ENCODE measurements around the gene SLC25A3. TPM values are rescaled to one million over a fixed set of nuclear protein-coding genes. Genes with fewer than 3 reads are reported as not detected.

Gene SLC25A3
- total RNA-seq, 1 donor from 2014 or later: 508 TPM

DNA sequence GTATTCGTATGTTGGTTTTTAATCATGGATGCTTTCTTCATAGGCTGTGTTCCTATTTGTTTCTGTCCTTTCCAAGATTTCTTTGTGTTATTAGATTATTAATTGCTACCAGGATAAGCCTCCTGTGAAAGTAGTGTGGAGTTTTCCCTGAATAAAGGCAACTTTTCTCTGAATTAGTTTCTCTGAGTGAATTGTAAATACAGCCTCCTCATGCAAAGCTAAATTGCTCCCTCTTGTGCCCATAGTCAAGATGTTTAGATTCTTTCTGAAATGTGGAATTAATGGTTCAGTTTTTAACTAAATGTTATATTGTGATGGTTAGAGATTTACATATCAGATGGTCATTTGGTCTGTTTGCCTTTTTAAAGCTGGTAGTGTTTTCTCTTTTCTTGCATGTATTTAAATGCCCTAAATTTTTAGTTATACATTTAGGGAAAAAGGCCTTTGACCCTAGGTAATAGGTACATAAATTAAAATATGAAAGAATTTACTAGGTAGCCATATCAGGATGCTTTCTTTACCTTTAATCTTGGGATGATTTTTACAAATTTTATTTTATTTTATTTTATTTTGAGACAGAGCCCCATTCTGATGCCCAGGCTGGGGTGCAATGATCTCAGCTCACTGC is 60.5 kb downstream of the SLC25A3 start:
- POLR2A ChIA-PET: interaction anchor here (0.5 to 1.4 kb wide), 3 partner anchors 22 to 61 kb away, joined by 3 to 6 read pairs (median 3); no protein-coding TSS in a partner anchor
- ATAC-seq (ENCODE audit: low read depth): peak; percentile 56
- no peak overlapping the region for H3K4me3 Mint-ChIP-seq

More for the DNA sequence above, 60.5 kb downstream of the SLC25A3 start:
- intact Hi-C loops (cut with micrococcal nuclease): loop anchor here (1.0 kb wide), 5 partner anchors 9 to 229 kb away; partner anchors contain the start of gene APAF1
- Mint-ChIP-seq H3K4me1 (no peaks in the 10 kb centered on the region), H3K27me3 (no peaks in the 10 kb centered on the region), H3K9me3 (no peaks in the 10 kb centered on the region), H3K27ac (no peak overlapping the region), H3K36me3 (ENCODE audit: low read depth) (peaks cover 54% of the 10 kb centered on the region)
- CTCF ChIA-PET: interaction anchor here (0.7 to 7.7 kb wide), 8 partner anchors 35 to 163 kb away, joined by 3 to 101 read pairs (median 4); no protein-coding TSS in a partner anchor
- TF ChIP-seq, protein P1, sequence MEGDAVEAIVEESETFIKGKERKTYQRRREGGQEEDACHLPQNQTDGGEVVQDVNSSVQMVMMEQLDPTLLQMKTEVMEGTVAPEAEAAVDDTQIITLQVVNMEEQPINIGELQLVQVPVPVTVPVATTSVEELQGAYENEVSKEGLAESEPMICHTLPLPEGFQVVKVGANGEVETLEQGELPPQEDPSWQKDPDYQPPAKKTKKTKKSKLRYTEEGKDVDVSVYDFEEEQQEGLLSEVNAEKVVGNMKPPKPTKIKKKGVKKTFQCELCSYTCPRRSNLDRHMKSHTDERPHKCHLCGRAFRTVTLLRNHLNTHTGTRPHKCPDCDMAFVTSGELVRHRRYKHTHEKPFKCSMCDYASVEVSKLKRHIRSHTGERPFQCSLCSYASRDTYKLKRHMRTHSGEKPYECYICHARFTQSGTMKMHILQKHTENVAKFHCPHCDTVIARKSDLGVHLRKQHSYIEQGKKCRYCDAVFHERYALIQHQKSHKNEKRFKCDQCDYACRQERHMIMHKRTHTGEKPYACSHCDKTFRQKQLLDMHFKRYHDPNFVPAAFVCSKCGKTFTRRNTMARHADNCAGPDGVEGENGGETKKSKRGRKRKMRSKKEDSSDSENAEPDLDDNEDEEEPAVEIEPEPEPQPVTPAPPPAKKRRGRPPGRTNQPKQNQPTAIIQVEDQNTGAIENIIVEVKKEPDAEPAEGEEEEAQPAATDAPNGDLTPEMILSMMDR (IDR thresholded peaks at IDR 0.05): peak; percentile 21
- no peak for DNase-seq

Other genes with a start within 250 kb of the SLC25A3 start
- 115 and 116 TPM in 2 replicates for gene TMPO, start 78.1 kb upstream of the SLC25A3 start, total RNA-seq
- 8.9 and 9.1 TPM in 2 replicates for gene IKBIP, start 51.1 kb downstream of the SLC25A3 start, total RNA-seq
- gene APAF1, start 51.6 kb downstream of the SLC25A3 start, total RNA-seq: 21.7 and 24.0 TPM in 2 replicates

Data from activated B cell treated with CpG ODN at 0.5 μM for 24 hours (primary cell).